ENCODE data around the gene RUBCNL.

GRCh38 chr13:46339035-46339666 is 47.9 kb downstream of the RUBCNL start:
- TF ChIP-seq CTCF (IDR thresholded peaks at IDR 0.05; ENCODE audit: low read length) (no peak), EZH2 (IDR thresholded peaks at IDR 0.05; ENCODE audit: borderline replicate concordance, low read length) (no peak)
